ENCODE data around the gene GJB2.
"Not testable (repeated sequence)": the region's sequence is repeated elsewhere in the genome, so short reads cannot be mapped to it uniquely, and the experiment has no call there.

GJB2 gene

GRCh38 chr13:20171364-20171763 lies 21.4 kb downstream of the GJB2 start:
- Histone ChIP-seq H3K4me3 (no peak overlapping the region), H3K9me3 (no peaks in the 10 kb centered on the region), H3K36me3 (replicated peaks) (no peaks in the 10 kb centered on the region), H3K27me3 (ENCODE audit: low read depth) (no peaks in the 10 kb centered on the region), H3K4me1 (peaks cover 6% of the 10 kb centered on the region; the same call in 1 of the 2 replicates)
- in situ Hi-C loops (cut with MboI; ENCODE audit: low sequenced_read_pairs): no loop called here
- no peak for DNase-seq (ENCODE audit: low spot score in 2 of 2)

DNA sequence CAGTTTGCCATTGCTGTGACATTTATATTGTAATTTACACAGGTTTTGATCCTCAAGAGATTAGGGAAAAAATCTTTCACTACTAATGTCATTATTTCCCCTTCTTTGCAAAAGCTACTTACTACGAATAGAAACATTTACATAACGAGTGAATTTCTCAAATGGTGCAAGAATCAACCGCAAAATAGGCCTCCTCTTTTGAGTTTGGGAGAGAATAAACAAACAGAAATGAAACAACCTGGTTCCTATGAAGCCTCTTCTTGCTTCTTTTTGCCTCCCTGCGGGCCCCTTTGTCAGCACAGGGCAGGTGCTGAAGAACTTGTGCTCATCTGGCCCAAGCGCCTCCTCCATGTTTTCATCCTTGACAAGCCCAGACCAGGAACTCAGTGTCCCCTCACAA lies 21.8 kb downstream of the GJB2 start:
- in situ Hi-C loops (cut with MboI; ENCODE audit: low sequenced_read_pairs): no loop called here

GRCh38 chr13:20168396-20168795 lies 24.3 kb downstream of the GJB2 start:
- H3K4me1 ChIP-seq: peaks cover 12% of the 10 kb centered on the region
- in situ Hi-C loops (cut with MboI; ENCODE audit: low sequenced_read_pairs): no loop called here
- H3K4me3 ChIP-seq: no peak overlapping the region
- DNase-seq (ENCODE audit: low spot score in 2 of 2): no peak
- H3K9me3 ChIP-seq: no peaks in the 10 kb centered on the region
- H3K36me3 ChIP-seq (replicated peaks): no peaks in the 10 kb centered on the region
- H3K27me3 ChIP-seq (ENCODE audit: low read depth): no peaks in the 10 kb centered on the region

More for the DNA sequence above, 21.8 kb downstream of the GJB2 start:
- Histone ChIP-seq H3K27me3 (ENCODE audit: low read depth) (no peaks in the 10 kb centered on the region), H3K4me1 (peaks cover 6% of the 10 kb centered on the region; the same call in 1 of the 2 replicates), H3K4me3 (no peak overlapping the region), H3K9me3 (no peaks in the 10 kb centered on the region), H3K36me3 (replicated peaks) (no peaks in the 10 kb centered on the region)
- no peak for DNase-seq (ENCODE audit: low spot score in 2 of 2)

DNA sequence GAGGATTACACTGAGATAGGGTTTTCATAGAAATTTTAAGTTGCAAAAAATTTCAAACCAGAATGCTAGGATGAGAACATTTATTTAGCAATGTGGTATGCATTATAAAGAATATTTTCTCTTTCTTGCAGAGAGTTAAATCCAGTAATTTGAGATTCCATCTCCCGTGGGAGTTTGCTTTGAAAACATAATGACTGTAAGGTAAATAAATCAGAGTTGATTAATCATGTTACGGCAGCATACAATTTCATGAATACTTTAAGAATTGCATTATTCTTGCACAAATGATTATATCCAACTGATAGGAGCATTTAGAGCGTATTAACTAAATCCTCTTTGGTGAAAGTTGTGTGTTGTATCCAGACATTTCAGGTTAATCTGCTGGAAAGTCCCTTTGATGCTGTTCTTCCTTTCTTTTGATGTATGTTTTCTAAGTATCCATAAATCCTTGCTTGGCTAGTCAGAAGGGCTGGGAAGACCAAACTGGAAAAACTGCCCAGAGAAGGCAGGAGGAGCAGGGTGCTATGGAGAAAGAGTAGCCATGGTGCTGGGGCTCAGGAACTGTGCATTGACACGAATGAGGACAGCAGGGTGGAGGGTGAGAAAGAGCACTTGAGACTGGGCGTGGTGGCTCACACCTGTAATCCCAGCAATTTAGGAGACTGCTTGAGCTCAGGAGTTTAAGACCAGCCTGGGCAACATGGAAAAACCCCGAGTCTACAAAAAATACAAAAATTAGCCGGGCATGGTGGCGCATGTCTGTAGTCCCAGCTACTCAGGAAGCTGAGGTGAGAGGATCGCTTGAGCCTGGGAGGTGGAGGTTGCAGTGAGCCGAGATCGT lies 27.1 kb downstream of the GJB2 start:
- Histone ChIP-seq H3K4me3 (no peak overlapping the region), H3K36me3 (replicated peaks) (no peaks in the 10 kb centered on the region), H3K4me1 (peaks cover 8% of the 10 kb centered on the region), H3K9me3 (no peaks in the 10 kb centered on the region), H3K27me3 (ENCODE audit: low read depth) (no peaks in the 10 kb centered on the region)
- in situ Hi-C loops (cut with MboI; ENCODE audit: low sequenced_read_pairs): no loop called here
- no peak for DNase-seq (ENCODE audit: low spot score in 2 of 2)

- Histone ChIP-seq H3K4me1 (peaks cover 11% of the 10 kb centered on the region), H3K9me3 (no peaks in the 10 kb centered on the region), H3K4me3 (no peak overlapping the region), H3K36me3 (replicated peaks) (no peaks in the 10 kb centered on the region), H3K27me3 (ENCODE audit: low read depth) (no peaks in the 10 kb centered on the region)
- DNase-seq (ENCODE audit: low spot score in 2 of 2): no peak
- in situ Hi-C loops (cut with MboI; ENCODE audit: low sequenced_read_pairs): no loop called here
These were observed 30.8 kb downstream of the GJB2 start for GRCh38 chr13:20161951-20162300.

DNA sequence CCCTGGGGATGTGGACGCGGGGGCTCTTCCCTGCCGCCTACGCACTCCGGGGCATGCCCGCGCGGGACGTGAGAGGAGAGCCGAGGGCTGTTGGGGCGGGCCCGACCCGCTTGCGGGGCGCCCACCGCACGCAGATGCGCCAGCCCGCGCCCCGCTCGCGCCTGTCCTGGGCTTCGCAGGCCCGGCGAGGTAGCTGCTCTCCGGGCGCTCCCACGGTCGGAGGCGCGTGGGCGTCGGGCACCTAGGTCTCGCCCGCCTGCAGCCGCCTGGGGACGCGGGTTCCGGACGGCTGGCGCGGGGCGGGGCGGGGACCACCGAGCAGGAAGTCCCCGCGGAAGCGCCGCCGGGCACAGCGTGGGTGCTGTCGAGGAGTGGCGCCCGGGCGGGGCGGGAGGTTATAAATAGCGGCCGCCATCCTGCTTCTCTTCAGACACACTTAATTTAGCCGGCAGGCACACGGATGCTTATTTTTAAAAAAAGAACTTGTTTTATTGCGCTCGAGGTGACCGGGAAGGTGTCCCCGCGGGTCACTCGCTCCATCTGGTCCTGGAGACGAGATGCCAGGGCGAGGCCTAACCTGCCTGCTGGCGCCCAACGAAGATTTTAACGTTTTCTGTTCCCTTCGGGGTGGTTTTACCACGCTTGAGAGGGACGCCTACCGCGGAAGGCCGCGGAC lies 31.3 kb downstream of the GJB2 start:
- Histone ChIP-seq H3K9me3 (no peaks in the 10 kb centered on the region), H3K4me1 (peaks cover 11% of the 10 kb centered on the region), H3K27me3 (ENCODE audit: low read depth) (no peaks in the 10 kb centered on the region), H3K36me3 (replicated peaks) (no peaks in the 10 kb centered on the region), H3K4me3 (peak overlapping the region; percentile 46)
- in situ Hi-C loops (cut with MboI; ENCODE audit: low sequenced_read_pairs): no loop called here
- peak in 1 of 2 experiments; percentile 47 for DNase-seq (ENCODE audit: low spot score in 2 of 2)

DNA sequence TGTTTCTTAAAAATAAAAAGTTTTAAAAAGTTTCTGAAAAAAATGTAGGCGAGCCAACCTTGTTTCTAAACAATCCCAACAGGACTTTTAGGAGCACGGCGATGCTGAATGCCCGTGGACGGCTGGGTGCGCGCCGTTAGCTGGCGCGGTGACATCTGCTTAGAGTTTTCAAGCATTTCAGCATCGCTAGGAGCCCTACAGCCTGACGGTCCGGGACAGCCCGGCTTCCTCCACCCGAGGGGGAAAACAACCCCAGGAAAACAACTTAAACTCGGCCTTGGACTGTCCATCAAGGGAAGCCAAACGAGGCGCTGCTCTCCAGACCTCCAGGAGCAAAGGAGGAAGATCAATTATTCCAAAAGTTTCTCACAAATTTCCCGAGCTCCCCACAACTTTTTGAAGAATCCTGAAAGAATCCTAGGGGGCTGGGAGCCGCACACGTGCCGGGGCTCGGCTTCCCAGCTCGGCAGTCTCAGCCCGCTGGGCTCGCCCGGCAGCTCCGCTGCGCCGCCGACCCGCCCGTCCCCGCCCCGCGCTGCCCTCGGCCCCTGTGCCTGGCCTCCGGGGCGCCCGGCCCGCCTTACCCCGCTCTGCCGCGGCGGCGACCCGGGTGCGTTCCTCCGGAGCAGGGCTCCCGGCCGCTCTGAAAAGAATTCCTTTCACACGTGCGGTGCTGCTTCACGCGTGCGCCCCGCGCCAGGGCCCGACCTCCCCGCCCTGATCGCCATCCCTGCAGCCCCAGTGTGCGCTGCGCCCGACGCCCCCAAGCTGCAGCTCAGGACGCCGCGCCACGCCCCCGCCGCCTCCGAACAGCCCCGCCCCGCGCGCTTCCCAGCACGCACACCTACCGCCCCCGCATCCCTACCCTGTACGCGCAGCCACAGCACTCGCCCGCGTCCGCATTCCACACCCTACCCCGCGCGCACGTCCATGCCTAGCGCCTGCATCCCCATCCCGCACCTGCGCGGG lies 32.1 kb downstream of the GJB2 start, which contains the start of gene GJA3:
Gene GJA3, minus strand, starts transcription at position 747 of the 969 bp plus-strand sequence. CDS start 17,764 bp downstream, outside the sequence.
- in situ Hi-C loops (cut with MboI; ENCODE audit: low sequenced_read_pairs): no loop called here
- no peaks in the 10 kb centered on the region for H3K9me3 ChIP-seq
- peak within 1 kb of the TSS; percentile 46 for H3K4me3 ChIP-seq
- no peaks in the 10 kb centered on the region for H3K27me3 ChIP-seq (ENCODE audit: low read depth)
- peak; percentile 44 to 87 for DNase-seq (ENCODE audit: low spot score in 2 of 2)
- peaks cover 8% of the 10 kb centered on the region for H3K4me1 ChIP-seq
- no peaks in the 10 kb centered on the region for H3K36me3 ChIP-seq (replicated peaks)

DNA sequence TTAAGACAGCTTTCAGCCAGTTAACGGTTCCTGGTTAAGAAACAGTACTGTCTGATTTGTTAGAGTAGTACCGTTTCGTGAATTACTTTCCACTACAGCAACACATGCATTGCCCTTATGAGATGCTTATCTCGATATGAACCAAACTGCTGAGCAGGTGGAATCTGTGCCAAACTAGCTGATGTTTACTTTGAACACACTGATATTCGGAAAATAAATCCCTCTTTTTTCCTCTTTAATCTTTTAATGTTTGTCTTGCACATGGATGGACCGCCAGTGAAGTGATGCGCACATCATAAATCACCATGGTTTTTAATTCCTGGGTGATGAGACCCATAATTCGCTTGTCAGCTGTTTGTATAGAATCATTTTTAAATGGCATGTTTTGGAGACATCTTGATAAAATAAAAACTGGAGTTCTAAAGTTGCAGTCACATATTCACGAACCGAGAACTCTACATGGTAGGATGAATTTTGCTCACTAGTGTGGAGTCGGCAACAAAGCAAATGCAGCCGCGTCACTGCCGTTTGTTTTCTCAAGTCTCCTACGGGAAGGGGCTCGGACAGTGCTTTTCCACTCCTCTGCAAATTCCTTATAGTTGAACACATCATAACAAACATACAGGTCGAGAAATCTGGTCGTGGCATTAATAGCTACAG lies 33.0 kb downstream of the GJB2 start:
- in situ Hi-C loops (cut with MboI; ENCODE audit: low sequenced_read_pairs): no loop called here
- peaks cover 4% of the 10 kb centered on the region for H3K4me1 ChIP-seq
- no peaks in the 10 kb centered on the region for H3K9me3 ChIP-seq
- H3K27me3 ChIP-seq (ENCODE audit: low read depth): no peaks in the 10 kb centered on the region
- peak in 1 of 2 experiments; percentile 45 for DNase-seq (ENCODE audit: low spot score in 2 of 2)
- H3K36me3 ChIP-seq (replicated peaks): no peaks in the 10 kb centered on the region
- peak overlapping the region; percentile 46 for H3K4me3 ChIP-seq

DNA sequence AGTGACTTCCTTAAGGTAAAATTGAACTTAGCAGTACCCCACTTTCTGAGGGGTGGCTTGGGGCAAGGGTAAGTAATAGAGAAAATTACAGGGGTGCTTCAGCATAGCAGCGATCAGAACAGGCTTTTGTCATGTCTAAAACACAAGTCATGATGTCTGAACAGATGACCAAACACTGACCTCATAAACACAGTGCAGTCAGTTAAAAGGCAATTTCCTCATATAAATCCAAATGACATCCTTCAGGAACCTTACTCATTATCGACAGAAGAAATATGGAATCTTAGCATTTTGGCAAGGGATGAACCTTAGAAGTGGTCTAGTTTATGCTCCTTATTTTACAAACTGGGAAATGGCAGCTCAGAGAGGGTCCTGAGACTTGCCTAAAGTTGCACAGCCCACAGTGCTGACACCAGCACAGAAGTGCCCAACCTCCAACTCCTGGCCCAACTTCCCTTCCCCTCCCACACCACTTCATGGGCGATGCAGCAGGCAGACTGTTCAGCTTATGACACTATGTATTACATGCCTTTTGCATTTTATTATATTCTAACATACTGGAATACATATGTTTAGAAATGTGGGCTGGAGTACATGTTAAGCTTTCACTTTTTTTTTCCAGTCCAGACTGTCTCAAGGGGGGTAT lies 35.5 kb downstream of the GJB2 start:
- in situ Hi-C loops (cut with MboI; ENCODE audit: low sequenced_read_pairs): no loop called here
- H3K27me3 ChIP-seq (ENCODE audit: low read depth): no peaks in the 10 kb centered on the region
- no peaks in the 10 kb centered on the region for H3K36me3 ChIP-seq (replicated peaks)
- H3K4me3 ChIP-seq: no peak overlapping the region
- no peaks in the 10 kb centered on the region for H3K9me3 ChIP-seq
- no peak for DNase-seq (ENCODE audit: low spot score in 2 of 2)
- peaks cover 4% of the 10 kb centered on the region for H3K4me1 ChIP-seq

DNA sequence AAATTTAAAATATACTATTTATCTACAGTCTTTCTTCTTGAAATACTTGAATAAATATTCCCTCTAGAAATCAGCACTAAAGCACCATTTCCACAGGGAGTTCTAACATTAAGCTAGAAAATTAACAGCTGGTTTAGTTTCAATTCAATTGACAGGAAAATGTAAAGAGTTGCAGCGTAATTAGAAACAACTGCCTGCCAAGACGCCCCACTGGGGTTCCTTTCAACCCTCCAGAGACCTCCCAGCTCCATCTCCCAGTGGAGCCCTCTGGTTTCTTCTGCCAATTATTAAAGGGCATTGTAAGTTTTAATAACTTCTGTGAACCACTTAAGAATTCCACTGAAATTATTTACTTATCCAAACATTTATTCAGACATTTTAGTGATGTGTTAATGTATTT lies 36.0 kb downstream of the GJB2 start:
- no peaks in the 10 kb centered on the region for H3K9me3 ChIP-seq
- H3K27me3 ChIP-seq (ENCODE audit: low read depth): no peaks in the 10 kb centered on the region
- in situ Hi-C loops (cut with MboI; ENCODE audit: low sequenced_read_pairs): no loop called here
- no peak overlapping the region for H3K4me3 ChIP-seq
- no peaks in the 10 kb centered on the region for H3K36me3 ChIP-seq (replicated peaks)
- H3K4me1 ChIP-seq: peaks cover 4% of the 10 kb centered on the region
- DNase-seq (ENCODE audit: low spot score in 2 of 2): no peak

GRCh38 chr13:20153290-20153689 lies 39.4 kb downstream of the GJB2 start:
- in situ Hi-C loops (cut with MboI; ENCODE audit: low sequenced_read_pairs); H3K27me3 ChIP-seq (ENCODE audit: low read depth); DNase-seq (ENCODE audit: low spot score in 2 of 2); H3K4me3 ChIP-seq; H3K4me1 ChIP-seq; H3K9me3 ChIP-seq; H3K36me3 ChIP-seq (replicated peaks): not testable (repeated sequence)

GRCh38 chr13:20151612-20152011 lies 41.1 kb downstream of the GJB2 start:
- DNase-seq (ENCODE audit: low spot score in 2 of 2): no peak
- H3K4me3 ChIP-seq: no peak overlapping the region
- no peaks in the 10 kb centered on the region for H3K9me3 ChIP-seq
- H3K36me3 ChIP-seq (replicated peaks): no peaks in the 10 kb centered on the region
- H3K4me1 ChIP-seq: no peaks in the 10 kb centered on the region
- in situ Hi-C loops (cut with MboI; ENCODE audit: low sequenced_read_pairs): no loop called here
- H3K27me3 ChIP-seq (ENCODE audit: low read depth): no peaks in the 10 kb centered on the region

DNA sequence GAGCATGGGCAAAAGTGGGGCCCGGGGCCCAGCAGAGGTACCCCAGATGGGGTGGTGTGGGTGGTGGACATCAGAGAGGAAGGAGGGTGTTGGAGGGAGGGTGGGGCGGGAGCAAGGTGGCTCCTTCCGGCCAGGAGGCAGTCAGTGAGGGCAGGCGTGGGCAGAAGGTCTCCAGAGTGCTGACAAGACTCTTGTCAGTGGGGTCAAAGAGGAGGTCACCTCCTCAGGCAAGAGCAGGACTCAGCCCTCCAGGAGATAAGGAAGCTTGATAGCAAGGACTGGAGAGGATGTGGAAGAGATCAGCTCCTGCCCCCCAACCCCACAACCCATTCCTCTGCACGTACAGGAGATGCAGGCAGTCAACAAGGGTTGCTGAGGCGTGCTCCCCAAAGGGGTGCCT lies 41.7 kb downstream of the GJB2 start:
- H3K36me3 ChIP-seq (replicated peaks): no peaks in the 10 kb centered on the region
- no peaks in the 10 kb centered on the region for H3K4me1 ChIP-seq
- H3K9me3 ChIP-seq: no peaks in the 10 kb centered on the region
- in situ Hi-C loops (cut with MboI; ENCODE audit: low sequenced_read_pairs): no loop called here
- no peak overlapping the region for H3K4me3 ChIP-seq
- H3K27me3 ChIP-seq (ENCODE audit: low read depth): no peaks in the 10 kb centered on the region
- no peak for DNase-seq (ENCODE audit: low spot score in 2 of 2)

Data from HAP-1 (cell line).